SK-N-MC (cell line): ENCODE data around the gene PDE5A.

Experiments
- DNase-seq: peaks from one replicate; pipeline ENCODE4 v3.0.0-alpha.2; 2011; ENCODE audit warnings: low read depth, low spot score
- H3K27ac ChIP-seq: fragments of 200-600 bp; sonication (generic); 2 replicates; pipeline ENCODE4 v1.5.1; 2016; ENCODE audit warnings: mixed run types
- H3K36me3 ChIP-seq: fragments of 200-600 bp; sonication (generic); 2 replicates; pipeline ENCODE4 v1.6.1; 2017; ENCODE audit warnings: antibody characterized with exemption, low read length, mixed read lengths; ENCODE audit not compliant: insufficient read depth
- H3K4me3 ChIP-seq: fragments of 200-600 bp; sonication (generic); 2 replicates; pipeline ENCODE4 v1.5.1; 2016
- H3K9ac ChIP-seq: fragments of 200-600 bp; sonication (generic); 2 replicates; pipeline ENCODE4 v1.8.0; 2017; ENCODE audit warnings: mixed run types, mixed read lengths; ENCODE audit not compliant: insufficient read length
- H3K9me3 ChIP-seq: fragments of 200-600 bp; sonication (generic); 2 replicates; pipeline ENCODE4 v1.6.1; 2017; ENCODE audit warnings: low read depth, mild to moderate bottlenecking, antibody characterized with exemption, low read length, moderate library complexity, mixed read lengths
- EZH2 ChIP-seq: fragments of 200-600 bp; sonication (generic); IDR thresholded peaks from one replicate; pipeline ENCODE4 v1.6.1; 2017; ENCODE audit warnings: antibody characterized with exemption
- FOXP2 ChIP-seq: optimal IDR thresholded peaks from 2 replicates; pipeline ENCODE3; 2011; ENCODE audit warnings: mild to moderate bottlenecking, moderate library complexity; ENCODE audit not compliant: insufficient read depth; ENCODE audit errors: extremely low read length, control extremely low read depth
- POLR2AphosphoS5 ChIP-seq: IDR thresholded peaks from 2 replicates; pipeline ENCODE4 v1.6.1; 2012; ENCODE audit warnings: mild to moderate bottlenecking, low read depth, low read length, borderline replicate concordance

The PDE5A gene

DNA sequence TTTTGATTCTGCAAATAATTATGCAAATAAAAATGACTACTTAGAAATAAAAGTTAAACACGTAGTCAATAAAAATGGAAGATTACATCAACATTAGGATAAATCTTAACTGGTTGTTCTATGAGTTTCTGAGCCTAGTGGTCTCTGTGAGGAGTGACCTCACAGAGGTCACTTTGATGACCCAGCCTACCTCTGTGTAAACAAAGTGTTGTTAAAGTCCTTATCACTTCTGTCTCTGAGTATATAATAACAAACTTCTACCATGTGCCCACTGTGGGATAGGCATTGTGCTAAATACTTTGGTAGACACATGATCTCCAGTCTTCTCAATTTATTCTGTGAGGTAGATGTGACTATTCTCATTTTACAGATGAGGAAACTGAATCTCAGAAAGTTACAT is 85.4 kb downstream of the PDE5A start:
- Histone ChIP-seq H3K4me3 (no peak overlapping the region), H3K9ac (no peak overlapping the region), H3K9me3 (no peaks in the 10 kb centered on the region), H3K36me3 (no peaks in the 10 kb centered on the region), H3K27ac (no peak overlapping the region)
- TF ChIP-seq FOXP2 (no peak), EZH2 (no peak), POLR2AphosphoS5 (no peak)
- DNase-seq: no peak

DNA sequence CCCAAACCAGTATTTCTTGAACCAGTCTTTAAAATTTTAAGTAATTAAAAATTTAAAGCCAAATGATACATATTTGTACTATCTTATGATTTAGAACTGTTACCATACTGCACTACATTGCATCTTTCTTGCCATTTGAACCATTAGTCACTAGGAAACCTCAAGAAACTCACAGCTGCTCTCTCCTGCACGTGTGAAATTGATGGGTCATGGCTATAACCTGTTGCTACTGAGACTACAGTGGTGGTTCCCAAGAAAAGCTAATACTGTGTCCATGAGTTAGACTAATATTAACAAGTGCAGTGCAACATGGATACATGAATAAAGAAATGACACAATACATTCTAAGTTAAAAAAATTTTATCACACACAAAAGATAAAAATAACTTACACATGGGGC is 88.4 kb downstream of the PDE5A start:
- no peak for DNase-seq

GRCh38 chr4:119537586-119537985 is 91.0 kb downstream of the PDE5A start:
- no peak for DNase-seq
- H3K4me3 ChIP-seq: no peak overlapping the region
- TF ChIP-seq FOXP2 (no peak), POLR2AphosphoS5 (no peak), EZH2 (no peak)
- no peak overlapping the region for H3K9ac ChIP-seq
- no peaks in the 10 kb centered on the region for H3K9me3 ChIP-seq
- no peaks in the 10 kb centered on the region for H3K36me3 ChIP-seq
- no peak overlapping the region for H3K27ac ChIP-seq

More for the DNA sequence above, 88.4 kb downstream of the PDE5A start:
- no peaks in the 10 kb centered on the region for H3K9me3 ChIP-seq
- TF ChIP-seq POLR2AphosphoS5 (no peak), FOXP2 (no peak), EZH2 (no peak)
- no peak overlapping the region for H3K27ac ChIP-seq
- H3K36me3 ChIP-seq: no peaks in the 10 kb centered on the region
- no peak overlapping the region for H3K4me3 ChIP-seq
- no peak overlapping the region for H3K9ac ChIP-seq

GRCh38 chr4:119536572-119537528 is 91.8 kb downstream of the PDE5A start:
- no peaks in the 10 kb centered on the region for H3K9me3 ChIP-seq
- TF ChIP-seq FOXP2: no peak
- no peak for TF ChIP-seq POLR2AphosphoS5
- TF ChIP-seq EZH2: no peak
- no peak for DNase-seq
- no peak overlapping the region for H3K27ac ChIP-seq
- no peak overlapping the region for H3K4me3 ChIP-seq
- no peaks in the 10 kb centered on the region for H3K36me3 ChIP-seq
- H3K9ac ChIP-seq: no peak overlapping the region

- Histone ChIP-seq H3K9me3 (no peaks in the 10 kb centered on the region), H3K36me3 (no peaks in the 10 kb centered on the region), H3K27ac (no peak overlapping the region), H3K9ac (no peak overlapping the region), H3K4me3 (no peak overlapping the region)
- TF ChIP-seq POLR2AphosphoS5 (no peak), FOXP2 (no peak), EZH2 (no peak)
- no peak for DNase-seq
Measured at GRCh38 chr4:119532319-119532718, 96.3 kb downstream of the PDE5A start.

DNA sequence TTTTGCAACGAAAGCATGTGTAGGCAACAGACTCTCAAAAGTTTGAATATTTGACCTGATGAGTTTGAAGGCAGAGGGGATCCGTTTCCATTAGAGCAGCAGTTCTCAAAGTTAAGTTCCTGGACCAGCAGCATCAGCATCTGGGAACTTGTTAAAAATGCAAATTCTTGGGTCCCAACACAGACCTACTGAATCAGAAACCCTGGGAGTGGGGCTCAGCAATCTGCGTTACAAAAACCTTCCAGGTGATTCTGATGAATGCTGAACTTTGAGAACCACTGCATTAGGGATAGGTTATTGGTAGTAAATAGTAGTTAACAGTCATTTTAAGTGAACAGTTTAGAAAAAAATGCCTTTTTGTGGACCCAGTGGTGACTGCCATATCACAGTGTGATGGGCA is 98.8 kb downstream of the PDE5A start:
- no peak overlapping the region for H3K9ac ChIP-seq
- H3K27ac ChIP-seq: no peak overlapping the region
- H3K9me3 ChIP-seq: no peaks in the 10 kb centered on the region
- H3K4me3 ChIP-seq: no peak overlapping the region
- no peak for DNase-seq
- H3K36me3 ChIP-seq: no peaks in the 10 kb centered on the region
- TF ChIP-seq EZH2 (no peak), FOXP2 (no peak), POLR2AphosphoS5 (no peak)

GRCh38 chr4:119526786-119527550 is 101.6 kb downstream of the PDE5A start:
- Histone ChIP-seq H3K36me3 (no peaks in the 10 kb centered on the region), H3K9me3 (no peaks in the 10 kb centered on the region), H3K9ac (no peak overlapping the region), H3K4me3 (no peak overlapping the region), H3K27ac (no peak overlapping the region)
- no peak for DNase-seq
- TF ChIP-seq EZH2: no peak
- no peak for TF ChIP-seq POLR2AphosphoS5
- TF ChIP-seq FOXP2: no peak

DNA sequence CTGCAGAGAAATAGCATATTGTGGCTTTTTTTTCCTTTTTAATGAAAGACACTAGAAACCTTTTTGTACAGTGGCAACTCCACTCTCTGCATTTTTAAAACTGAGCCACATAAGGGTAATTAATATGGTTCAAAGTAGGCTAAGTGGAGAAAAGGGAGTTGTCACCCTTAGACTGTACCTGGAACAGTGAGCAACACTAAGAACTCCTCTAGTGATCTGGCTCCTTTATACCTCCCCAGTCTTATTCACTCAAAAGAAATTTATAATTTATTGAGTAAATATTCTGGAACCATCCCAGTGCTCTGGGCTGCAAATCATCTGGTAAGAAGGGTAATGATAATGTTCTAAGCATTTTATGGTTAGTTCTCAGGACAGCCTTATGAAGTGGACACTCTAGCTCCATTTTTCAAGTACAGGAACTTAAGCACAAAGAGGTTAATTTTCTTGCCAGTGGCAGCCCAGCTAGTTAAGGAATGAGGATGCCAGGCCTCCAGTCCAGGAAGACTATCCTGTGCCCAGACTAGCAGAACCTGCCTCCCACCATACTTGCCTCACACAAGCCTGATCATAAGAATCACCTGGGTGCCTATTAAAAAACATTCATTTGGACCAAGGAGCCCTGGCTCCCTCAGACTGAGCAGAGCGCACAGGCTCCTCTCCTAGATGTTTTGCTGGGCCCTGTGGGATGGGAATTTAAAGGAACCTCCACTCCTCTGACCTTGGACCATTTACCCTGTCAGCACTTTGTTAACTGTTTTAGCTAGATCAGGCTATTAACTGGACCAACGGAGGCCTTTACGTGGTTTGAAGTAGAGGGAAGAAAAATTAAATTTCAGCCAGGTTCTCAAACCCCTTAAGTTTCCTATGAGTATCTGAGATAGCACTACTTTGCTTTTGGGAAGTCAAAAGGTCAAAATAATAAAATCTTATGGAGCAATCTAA is 102.6 kb downstream of the PDE5A start:
- no peak overlapping the region for H3K4me3 ChIP-seq
- no peak overlapping the region for H3K27ac ChIP-seq
- DNase-seq: no peak
- H3K36me3 ChIP-seq: no peaks in the 10 kb centered on the region
- TF ChIP-seq POLR2AphosphoS5: no peak
- no peak for TF ChIP-seq EZH2
- TF ChIP-seq FOXP2: no peak
- H3K9ac ChIP-seq: no peak overlapping the region
- no peaks in the 10 kb centered on the region for H3K9me3 ChIP-seq
